Vagina (tissue), 2 donors: Measurements from ENCODE around the gene BEX3. TPM values are rescaled to one million over a fixed set of nuclear protein-coding genes. Genes with fewer than 3 reads are reported as not detected.
"Not testable (repeated sequence)": the region's sequence is repeated elsewhere in the genome, so short reads cannot be mapped to it uniquely, and the experiment has no call there.

Source experiments
- DNase-seq, 2 donors: peaks; one replicate each; pipeline ENCODE4 v3.0.0-alpha.2; 2017; ENCODE audit errors: extremely low spot score in 2 of 2
- H3K27ac ChIP-seq: fragments of 200-600 bp; sonication (generic); one replicate; pipeline ENCODE4 v1.5.1; 2019
- H3K27me3 ChIP-seq: fragments of 200-600 bp; sonication (generic); one replicate; pipeline ENCODE4 v1.5.1; 2019
- H3K36me3 ChIP-seq, 2 donors: fragments of 200-600 bp; sonication (generic); one replicate each; pipeline ENCODE4 v1.5.1; 2017 to 2019
- H3K4me1 ChIP-seq: fragments of 200-600 bp; sonication (generic); one replicate; pipeline ENCODE4 v1.5.1; 2019
- H3K4me3 ChIP-seq, 2 donors: fragments of 200-600 bp; sonication (generic); 1 replicate in 1 of 2; 2 replicates in 1 of 2; pipeline ENCODE4 v1.5.1; 2016 to 2019
- H3K9me3 ChIP-seq: fragments of 200-600 bp; sonication (generic); one replicate; pipeline ENCODE4 v1.5.1; 2019
- POLR2A ChIP-seq, 2 donors: fragments of 450-650 bp; IDR thresholded peaks; one replicate each; pipeline ENCODE4 v1.6.1; 2017; ENCODE audit warnings: antibody characterized with exemption in 2 of 2, mild to moderate bottlenecking in 2 of 2, moderate library complexity in 2 of 2
- POLR2AphosphoS5 ChIP-seq, 2 donors: sonication (generic); formaldehyde crosslinking; IDR thresholded peaks; one replicate each; pipeline ENCODE4 v1.9.0; 2017; ENCODE audit warnings: antibody characterized with exemption in 2 of 2, mild to moderate bottlenecking in 2 of 2, low read depth in 1 of 2; ENCODE audit not compliant: insufficient read depth in 1 of 2
- intact Hi-C: fragments of 100-400 bp; cut with DNase I; formaldehyde crosslinking; loops from one replicate; pipeline ENCODE4 v1.15.1; 2023
- total RNA-seq: library from RNA; depleted of rRNA; stranded (reverse); fragments of >200 nt; gene quantifications from one replicate; pipeline ENCODE4 v1.2.3, GENCODE V29; 2016
- TF ChIP-seq, protein P1 (sequence below), 3 experiments: fragments of 450-650 bp in 2 of 3; fragments of 200-600 bp in 1 of 3; sonication (generic) in 1 of 3; IDR thresholded peaks; one replicate each; pipeline ENCODE4 v1.5.1; 2017 to 2019; ENCODE audit warnings: antibody characterized with exemption in 3 of 3, mild to moderate bottlenecking in 2 of 3, moderate library complexity in 2 of 3

The BEX3 gene
- total RNA-seq, 1 donor from 2014 or later = 77.8 TPM

- TF ChIP-seq POLR2A (IDR thresholded peaks at IDR 0.05) = no peak
- TF ChIP-seq, protein P1, sequence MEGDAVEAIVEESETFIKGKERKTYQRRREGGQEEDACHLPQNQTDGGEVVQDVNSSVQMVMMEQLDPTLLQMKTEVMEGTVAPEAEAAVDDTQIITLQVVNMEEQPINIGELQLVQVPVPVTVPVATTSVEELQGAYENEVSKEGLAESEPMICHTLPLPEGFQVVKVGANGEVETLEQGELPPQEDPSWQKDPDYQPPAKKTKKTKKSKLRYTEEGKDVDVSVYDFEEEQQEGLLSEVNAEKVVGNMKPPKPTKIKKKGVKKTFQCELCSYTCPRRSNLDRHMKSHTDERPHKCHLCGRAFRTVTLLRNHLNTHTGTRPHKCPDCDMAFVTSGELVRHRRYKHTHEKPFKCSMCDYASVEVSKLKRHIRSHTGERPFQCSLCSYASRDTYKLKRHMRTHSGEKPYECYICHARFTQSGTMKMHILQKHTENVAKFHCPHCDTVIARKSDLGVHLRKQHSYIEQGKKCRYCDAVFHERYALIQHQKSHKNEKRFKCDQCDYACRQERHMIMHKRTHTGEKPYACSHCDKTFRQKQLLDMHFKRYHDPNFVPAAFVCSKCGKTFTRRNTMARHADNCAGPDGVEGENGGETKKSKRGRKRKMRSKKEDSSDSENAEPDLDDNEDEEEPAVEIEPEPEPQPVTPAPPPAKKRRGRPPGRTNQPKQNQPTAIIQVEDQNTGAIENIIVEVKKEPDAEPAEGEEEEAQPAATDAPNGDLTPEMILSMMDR (IDR thresholded peaks at IDR 0.05) = no peak
- TF ChIP-seq POLR2AphosphoS5 (IDR thresholded peaks at IDR 0.05; ENCODE audit: insufficient read depth in 1 of 2, low read depth in 1 of 2) = no peak
- Histone ChIP-seq H3K9me3 (no peaks in the 10 kb centered on the region), H3K36me3 (no peaks in the 10 kb centered on the region), H3K4me1 (no peaks in the 10 kb centered on the region), H3K4me3 (no peak overlapping the region), H3K27ac (no peak overlapping the region), H3K27me3 (no peaks in the 10 kb centered on the region)
- no peak for DNase-seq
- intact Hi-C loops = no loop called here
Observed at GRCh38 chrX:103407776-103408175, 31.4 kb downstream of the BEX3 start.

GRCh38 chrX:103411721-103412120, 35.4 kb downstream of the BEX3 start:
- H3K27me3 ChIP-seq, H3K27ac ChIP-seq, intact Hi-C loops, DNase-seq, H3K4me1 ChIP-seq, H3K9me3 ChIP-seq, H3K4me3 ChIP-seq, H3K36me3 ChIP-seq: not testable (repeated sequence)

GRCh38 chrX:103413705-103414387, 37.5 kb downstream of the BEX3 start:
- no peaks in the 10 kb centered on the region for H3K9me3 ChIP-seq
- no peaks in the 10 kb centered on the region for H3K36me3 ChIP-seq
- H3K27me3 ChIP-seq = no peaks in the 10 kb centered on the region
- H3K27ac ChIP-seq = no peak overlapping the region
- no peak overlapping the region for H3K4me3 ChIP-seq
- DNase-seq = no peak
- no peak for TF ChIP-seq POLR2A (IDR thresholded peaks at IDR 0.05)
- TF ChIP-seq, protein P1 (IDR thresholded peaks at IDR 0.05) = no peak
- no peak for TF ChIP-seq POLR2AphosphoS5 (IDR thresholded peaks at IDR 0.05; ENCODE audit: insufficient read depth in 1 of 2, low read depth in 1 of 2)
- no peaks in the 10 kb centered on the region for H3K4me1 ChIP-seq
- intact Hi-C loops = no loop called here

DNA sequence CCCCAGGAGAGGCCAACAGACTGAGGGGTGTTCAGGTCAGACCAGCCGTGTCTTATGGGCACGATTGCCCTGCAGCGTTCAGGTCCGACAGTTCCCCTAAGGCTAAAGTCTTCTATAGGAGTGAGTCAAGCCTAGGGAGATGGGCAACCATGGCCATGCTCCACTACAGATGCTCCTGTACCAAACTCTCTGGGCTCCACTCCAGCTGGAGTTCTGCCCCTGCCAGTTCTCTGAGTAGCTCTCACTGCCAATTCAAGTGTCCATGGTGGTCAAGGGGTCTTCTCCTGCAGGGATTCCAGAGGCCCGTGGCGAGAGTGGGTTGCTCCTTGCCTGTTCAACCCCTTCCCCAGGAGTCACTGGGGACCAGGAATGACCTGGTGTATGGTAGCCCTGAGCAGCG, 38.2 kb downstream of the BEX3 start:
- Histone ChIP-seq H3K36me3 (no peaks in the 10 kb centered on the region), H3K4me1 (no peaks in the 10 kb centered on the region), H3K27me3 (no peaks in the 10 kb centered on the region), H3K27ac (no peak overlapping the region), H3K9me3 (no peaks in the 10 kb centered on the region), H3K4me3 (no peak overlapping the region)
- no peak for DNase-seq
- intact Hi-C loops = no loop called here
- TF ChIP-seq POLR2A (IDR thresholded peaks at IDR 0.05) = no peak
- TF ChIP-seq, protein P1 (IDR thresholded peaks at IDR 0.05) = no peak
- no peak for TF ChIP-seq POLR2AphosphoS5 (IDR thresholded peaks at IDR 0.05; ENCODE audit: insufficient read depth in 1 of 2, low read depth in 1 of 2)

GRCh38 chrX:103415068-103415467, 38.7 kb downstream of the BEX3 start:
- no peak overlapping the region for H3K27ac ChIP-seq
- H3K4me1 ChIP-seq = no peaks in the 10 kb centered on the region
- no peak for DNase-seq
- H3K9me3 ChIP-seq = no peaks in the 10 kb centered on the region
- intact Hi-C loops = no loop called here
- TF ChIP-seq POLR2AphosphoS5 (IDR thresholded peaks at IDR 0.05; ENCODE audit: insufficient read depth in 1 of 2, low read depth in 1 of 2) = no peak
- TF ChIP-seq, protein P1 (IDR thresholded peaks at IDR 0.05) = no peak
- TF ChIP-seq POLR2A (IDR thresholded peaks at IDR 0.05) = no peak
- H3K27me3 ChIP-seq = no peaks in the 10 kb centered on the region
- H3K36me3 ChIP-seq = no peaks in the 10 kb centered on the region
- H3K4me3 ChIP-seq = no peak overlapping the region
